Measurements from ENCODE around the gene POLR2I. TPM values are rescaled to one million over a fixed set of nuclear protein-coding genes. Genes with fewer than 3 reads are reported as not detected.

POLR2I gene
- total and polyA plus RNA-seq, 2 of the 13 experiments (the other 11 are each of a cell fraction or from before 2014, with no cell fraction given) = 40.5 to 104 TPM

- H3K79me2 ChIP-seq (ENCODE audit: insufficient read depth, low read length) = no peaks in the 10 kb centered on the region
- H4K20me1 ChIP-seq (ENCODE audit: insufficient read depth, low read length) = no peaks in the 10 kb centered on the region
- no peak overlapping the region for H3K9ac ChIP-seq (ENCODE audit: insufficient read depth, low read depth, low read length)
- ATAC-seq (no peak), DNase-seq (ENCODE audit: low spot score) (no peak), FAIRE-seq (no peak)
- in situ Hi-C loops (cut with HindIII; ENCODE audit: extremely low pct_ligation_motif_present, low pct_unique_long_range_greater_than_20kb) = no loop called here
- no peak overlapping the region for H3K27ac ChIP-seq (ENCODE audit: extremely low read length, insufficient read depth, low read length)
- TF ChIP-seq ZNF737 (CRISPR knock-in tag; IDR thresholded peaks at IDR 0.05; ENCODE audit: borderline replicate concordance) = no peak
- no peak for TF ChIP-seq ZNF782 (CRISPR knock-in tag; IDR thresholded peaks at IDR 0.05; ENCODE audit: borderline replicate concordance)
- peaks cover 16 to 53% of the 10 kb centered on the region in 2 experiments; a peak in 4 of 5 replicates for H3K36me3 ChIP-seq (replicated peaks in 1 of 2; ENCODE audit: control insufficient read depth in 1 of 2, insufficient read depth in 2 of 2, low read length in 2 of 2)
- POLR2A ChIA-PET = no interaction called here
- intact Hi-C loops (cut with micrococcal nuclease; ENCODE audit: unreplicated experiment) = no loop called here
- H3K4me1 ChIP-seq (ENCODE audit: insufficient read depth, low read length) = no peaks in the 10 kb centered on the region
- CTCF ChIA-PET (ENCODE audit: low intra/inter-chr PET ratio, low total read pairs) = no interaction called here
- 61% methylated on average over 6 of the region's 6 CpGs for WGBS (ENCODE audit: low lambda C conversion rate)
- H3K4me2 ChIP-seq (ENCODE audit: low read depth, low read length) = no peak overlapping the region
- H2AFZ ChIP-seq (ENCODE audit: low read length) = no peak overlapping the region
- no TSS peak for BruUV-seq (replicated peaks)
- no peak overlapping the region for H3K4me3 ChIP-seq (replicated peaks in 1 of 3; ENCODE audit: insufficient read depth in 1 of 3, low read depth in 2 of 3, low read length in 3 of 3)
- H3K9me3 ChIP-seq (ENCODE audit: low read length) = no peaks in the 10 kb centered on the region
- no peaks in the 10 kb centered on the region for H3K27me3 ChIP-seq (ENCODE audit: control insufficient read depth in 1 of 2, insufficient read depth in 2 of 2, low read length in 2 of 2)
Observed at GRCh38 chr19:36093687-36094086, 21.0 kb downstream of the POLR2I start.

- TF ChIP-seq NR2F2 (IDR thresholded peaks at IDR 0.05; ENCODE audit: borderline replicate concordance, low read depth) = no peak
- no peak for TF ChIP-seq SIX4 (CRISPR knock-in tag; IDR thresholded peaks at IDR 0.05)
- no peak for TF ChIP-seq SKI (IDR thresholded peaks at IDR 0.05; ENCODE audit: partially characterized antibody)
- no peak for TF ChIP-seq PPARG (CRISPR knock-in tag; conservative IDR thresholded peaks at IDR 0.05)
- TF ChIP-seq CREB1 (IDR thresholded peaks at IDR 0.05) = no peak
- no peak for TF ChIP-seq CREB1 (CRISPR knock-in tag; IDR thresholded peaks at IDR 0.05)
- no peak for TF ChIP-seq HCFC1 (IDR thresholded peaks at IDR 0.05; ENCODE audit: low read depth, low read length)
- TF ChIP-seq FUBP1 (CRISPR knock-in tag; IDR thresholded peaks at IDR 0.05; ENCODE audit: borderline replicate concordance) = no peak
- no peak for TF ChIP-seq ZNF737 (CRISPR knock-in tag; IDR thresholded peaks at IDR 0.05; ENCODE audit: borderline replicate concordance)
- TF ChIP-seq SRY (CRISPR knock-in tag; IDR thresholded peaks at IDR 0.05) = no peak
- TF ChIP-seq AHDC1 (CRISPR knock-in tag; IDR thresholded peaks at IDR 0.05; ENCODE audit: borderline replicate concordance) = no peak
- 96% methylated on average over 5 of the region's 5 CpGs for WGBS (ENCODE audit: low lambda C conversion rate)
- ATAC-seq = no peak
- no peak for FAIRE-seq
- POLR2A ChIA-PET = no interaction called here
- intact Hi-C loops (cut with micrococcal nuclease; ENCODE audit: unreplicated experiment) = no loop called here
- no peaks in the 10 kb centered on the region for H3K79me2 ChIP-seq (ENCODE audit: insufficient read depth, low read length)
- in situ Hi-C loops (cut with HindIII; ENCODE audit: extremely low pct_ligation_motif_present, low pct_unique_long_range_greater_than_20kb) = no loop called here
- H3K27me3 ChIP-seq (ENCODE audit: control insufficient read depth in 1 of 2, insufficient read depth in 2 of 2, low read length in 2 of 2) = no peaks in the 10 kb centered on the region
- H3K4me3 ChIP-seq (replicated peaks in 1 of 3; ENCODE audit: insufficient read depth in 1 of 3, low read depth in 2 of 3, low read length in 3 of 3) = no peak overlapping the region
- no peak overlapping the region for H3K4me2 ChIP-seq (ENCODE audit: low read depth, low read length)
- no peaks in the 10 kb centered on the region for H3K4me1 ChIP-seq (ENCODE audit: insufficient read depth, low read length)
- H2AFZ ChIP-seq (ENCODE audit: low read length) = no peak overlapping the region
- no peaks in the 10 kb centered on the region for H4K20me1 ChIP-seq (ENCODE audit: insufficient read depth, low read length)
- no peak overlapping the region for H3K27ac ChIP-seq (ENCODE audit: extremely low read length, insufficient read depth, low read length)
- DNase-seq (ENCODE audit: low spot score) = no peak
- no peaks in the 10 kb centered on the region for H3K9me3 ChIP-seq (ENCODE audit: low read length)
- CTCF ChIA-PET (ENCODE audit: low intra/inter-chr PET ratio, low total read pairs) = no interaction called here
- BruUV-seq (replicated peaks) = no TSS peak
- H3K9ac ChIP-seq (ENCODE audit: insufficient read depth, low read depth, low read length) = no peak overlapping the region
- peaks cover 16 to 53% of the 10 kb centered on the region in 2 experiments; a peak in 4 of 5 replicates for H3K36me3 ChIP-seq (replicated peaks in 1 of 2; ENCODE audit: control insufficient read depth in 1 of 2, insufficient read depth in 2 of 2, low read length in 2 of 2)
Observed at GRCh38 chr19:36093146-36093662, 21.5 kb downstream of the POLR2I start.
